Measurements from ENCODE around the gene CLSTN1. TPM values are rescaled to one million over a fixed set of nuclear protein-coding genes. Genes with fewer than 3 reads are reported as not detected.

Gene CLSTN1
- total RNA-seq, 1 experiment from 2014 or later, result 100 TPM

DNA sequence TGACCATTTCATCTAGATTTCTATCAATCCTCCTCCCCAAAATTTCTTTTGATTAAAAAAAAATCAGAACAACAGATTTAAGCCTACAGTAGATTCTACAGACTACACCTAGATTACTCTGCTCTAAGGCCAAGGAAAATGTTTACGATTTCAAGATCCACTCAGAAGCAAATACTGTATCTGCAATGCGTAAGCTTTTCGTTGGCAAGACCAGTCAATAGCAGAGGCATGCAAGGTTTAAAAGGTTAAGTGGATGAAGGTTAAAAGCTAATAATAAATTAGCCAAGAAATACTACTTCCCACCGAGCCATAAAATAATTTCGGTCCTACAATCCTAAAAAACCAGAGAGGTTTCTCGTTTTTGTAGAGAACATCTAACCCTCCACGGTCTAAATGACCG lies 1.3 kb downstream of the CLSTN1 start:
- Histone ChIP-seq H4K20me1 (ENCODE audit: control insufficient read depth, insufficient read depth, insufficient read length) (no peaks in the 10 kb centered on the region), H3K4ac (ENCODE audit: low read depth, low read length) (no peak overlapping the region), H2AFZ (ENCODE audit: low read length) (no peak overlapping the region), H3K27me3 (ENCODE audit: insufficient read depth, low read length) (peaks cover 6% of the 10 kb centered on the region; the same call in 1 of the 2 replicates), H4K91ac (ENCODE audit: insufficient read length, low read depth, low read length) (no peak overlapping the region), H3K9ac (ENCODE audit: extremely low read depth, insufficient read length, low read length) (peak overlapping the region; percentile 77), H3K23ac (ENCODE audit: insufficient read length, low read depth, low read length) (no peak overlapping the region), H2BK5ac (ENCODE audit: insufficient read length, low read length) (no peak overlapping the region), H3K23me2 (ENCODE audit: insufficient read length, low read depth, low read length, poor library complexity, severe bottlenecking) (peaks cover 18% of the 10 kb centered on the region), H2BK15ac (ENCODE audit: low read depth, low read length) (no peak overlapping the region), H3K4me2 (ENCODE audit: insufficient read depth, insufficient read length, low read length) (peak overlapping the region; percentile 92), H3K79me1 (ENCODE audit: insufficient read depth, low read depth, low read length, poor library complexity, severe bottlenecking) (no peaks in the 10 kb centered on the region), H2BK120ac (ENCODE audit: low read depth, low read length, poor library complexity, severe bottlenecking) (no peak overlapping the region), H3T11ph (ENCODE audit: low read length) (no peak overlapping the region), H4K8ac (replicated peaks; ENCODE audit: insufficient read length, low read depth, low read length) (no peak overlapping the region), H2BK20ac (ENCODE audit: low read depth, low read length, poor library complexity, severe bottlenecking) (no peak overlapping the region), H3K18ac (ENCODE audit: insufficient read length, low read depth, low read length) (no peak overlapping the region), H2BK12ac (ENCODE audit: insufficient read length, low read depth, low read length) (no peak overlapping the region), H3K27ac (ENCODE audit: insufficient read length, low read depth, low read length) (no peak overlapping the region), H4K5ac (ENCODE audit: insufficient read length, low read depth, low read length) (no peak overlapping the region), H3K4me1 (ENCODE audit: insufficient read depth, low read length) (peaks cover 5% of the 10 kb centered on the region; the same call in 1 of the 2 replicates), H3K9me3 (ENCODE audit: control insufficient read depth, low read depth, low read length) (no peaks in the 10 kb centered on the region), H2AK5ac (ENCODE audit: insufficient read length, low read length) (no peak overlapping the region), H3K79me2 (ENCODE audit: insufficient read depth, low read length) (peaks cover 20% of the 10 kb centered on the region; the same call in 1 of the 2 replicates), H3K56ac (ENCODE audit: insufficient read length, low read depth, low read length) (no peak overlapping the region), H3K14ac (ENCODE audit: insufficient read depth, low read length) (no peak overlapping the region)
- no CpG with 5 or more reads among the region's 8 CpGs for WGBS (ENCODE audit: extremely low coverage, insufficient read length, low lambda C conversion rate)
- H3K36me3 Mint-ChIP-seq (ENCODE audit: insufficient read depth in 1 of 3, low read depth in 3 of 3), result peaks cover 0 to 5% (median 3%) of the 10 kb centered on the region in 3 experiments; a peak in 6 of 7 replicates
- H3K9me3 Mint-ChIP-seq, result no peaks in the 10 kb centered on the region; a peak in 2 of 5 replicates
- H3K27me3 Mint-ChIP-seq (ENCODE audit: low read depth), result peaks cover 38% of the 10 kb centered on the region
- H3K4me1 Mint-ChIP-seq, result peaks cover 38 to 45% of the 10 kb centered on the region in 2 experiments
- no peak for DNase-seq
- peak overlapping the region; percentile 94 to 97 for H3K4me3 Mint-ChIP-seq
- no peak for TF ChIP-seq CTCF (conservative IDR thresholded peaks at IDR 0.05)
- peak overlapping the region; percentile 47 to 82 (median 64); a peak in 2 of 7 replicates for H3K27ac Mint-ChIP-seq
